ENCODE results near the gene VSIG4.
"Not testable (repeated sequence)": the region's sequence is repeated elsewhere in the genome, so short reads cannot be mapped to it uniquely, and the experiment has no call there.

Gene VSIG4

DNA sequence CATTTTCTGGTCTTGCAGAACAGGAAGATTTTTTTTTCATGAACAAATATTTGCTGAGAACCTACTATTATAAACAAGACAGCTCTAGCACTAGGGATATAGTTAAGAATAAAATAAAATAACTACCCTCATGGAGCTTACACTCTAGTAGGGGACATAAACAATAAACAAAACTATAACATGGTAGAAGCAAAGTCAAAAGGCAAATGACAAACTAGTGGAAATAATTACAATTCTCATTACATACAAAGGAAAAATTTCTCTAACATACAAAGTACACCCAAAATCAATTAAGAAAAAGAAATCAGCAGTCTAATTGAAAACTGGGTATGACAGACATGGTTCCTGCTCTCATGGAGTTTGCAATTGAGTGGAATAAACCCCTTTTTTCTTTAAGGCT lies 32.0 kb downstream of the VSIG4 start:
- DNase-seq (ENCODE audit: low read depth): no peak

DNA sequence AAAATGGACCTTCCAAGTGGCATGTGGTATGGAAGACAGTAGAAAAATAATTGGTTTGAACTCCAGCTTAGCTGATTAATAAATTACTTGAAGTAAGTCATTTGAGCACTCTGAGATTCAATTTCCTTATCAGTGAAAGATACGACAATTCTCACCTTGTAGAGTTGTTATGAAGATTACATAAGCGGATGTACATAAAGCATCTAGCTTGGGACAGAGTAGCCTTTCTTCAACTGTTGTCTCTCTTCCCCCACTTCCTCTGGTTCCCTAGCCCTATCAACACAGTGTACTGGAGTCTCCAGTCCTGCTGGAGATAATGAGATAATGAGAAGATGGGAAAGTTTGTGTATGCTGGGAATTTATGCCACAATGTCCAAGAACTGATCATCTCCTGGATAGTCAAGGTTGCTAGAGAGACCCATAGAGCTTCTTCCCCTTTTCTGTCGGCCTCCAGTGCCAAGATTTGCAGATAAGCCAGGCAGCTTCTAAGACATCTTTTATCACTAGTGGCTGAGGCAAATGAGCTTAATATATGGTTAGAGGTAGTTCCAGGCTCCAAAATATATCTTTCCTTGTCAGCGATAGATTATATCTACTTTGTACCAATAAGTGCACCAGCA lies 33.9 kb downstream of the VSIG4 start:
- no peak for DNase-seq (ENCODE audit: low read depth)

DNA sequence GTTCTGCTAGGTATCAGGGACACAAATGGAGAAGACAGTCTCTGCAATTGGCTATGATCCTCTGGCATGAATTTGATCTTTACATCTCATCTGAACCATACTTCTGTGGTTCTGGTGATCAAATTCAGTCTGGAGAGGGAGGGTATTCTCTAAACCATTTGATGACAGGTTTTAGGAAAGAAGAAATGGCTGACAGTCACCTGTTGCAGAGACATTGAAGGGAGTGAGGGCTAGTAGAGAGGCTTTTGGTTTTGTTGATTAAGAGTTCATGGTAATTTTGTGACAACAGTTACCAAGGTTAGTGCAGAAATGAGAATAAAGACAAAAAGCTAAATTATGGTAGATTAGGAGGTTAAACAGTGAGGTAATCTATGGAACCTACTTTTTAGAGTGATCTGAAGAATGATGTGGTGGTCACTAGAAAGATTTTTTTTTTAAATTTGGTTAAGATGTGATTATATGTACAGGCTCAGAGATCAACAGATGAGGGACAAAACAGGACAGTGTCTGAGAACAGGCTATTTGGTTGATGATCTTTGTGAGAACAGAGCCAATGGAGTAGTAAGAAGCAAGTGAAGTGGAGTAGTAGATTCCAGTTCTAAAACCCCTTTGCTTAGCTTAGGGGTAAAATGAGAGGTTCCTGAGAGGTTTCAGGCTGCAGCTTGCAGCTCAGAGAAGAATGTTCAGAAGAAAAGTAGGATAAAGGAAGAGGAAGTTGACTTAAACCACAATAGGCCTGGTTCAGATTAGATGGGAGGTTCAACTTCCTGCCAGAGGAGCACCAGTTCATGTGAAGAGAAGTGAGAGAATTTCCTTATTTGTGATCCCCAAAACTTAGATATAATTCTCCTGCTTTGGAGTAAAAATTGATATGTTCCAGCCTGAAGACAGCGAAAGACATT lies 34.7 kb downstream of the VSIG4 start:
- DNase-seq (ENCODE audit: low read depth): no peak

DNA sequence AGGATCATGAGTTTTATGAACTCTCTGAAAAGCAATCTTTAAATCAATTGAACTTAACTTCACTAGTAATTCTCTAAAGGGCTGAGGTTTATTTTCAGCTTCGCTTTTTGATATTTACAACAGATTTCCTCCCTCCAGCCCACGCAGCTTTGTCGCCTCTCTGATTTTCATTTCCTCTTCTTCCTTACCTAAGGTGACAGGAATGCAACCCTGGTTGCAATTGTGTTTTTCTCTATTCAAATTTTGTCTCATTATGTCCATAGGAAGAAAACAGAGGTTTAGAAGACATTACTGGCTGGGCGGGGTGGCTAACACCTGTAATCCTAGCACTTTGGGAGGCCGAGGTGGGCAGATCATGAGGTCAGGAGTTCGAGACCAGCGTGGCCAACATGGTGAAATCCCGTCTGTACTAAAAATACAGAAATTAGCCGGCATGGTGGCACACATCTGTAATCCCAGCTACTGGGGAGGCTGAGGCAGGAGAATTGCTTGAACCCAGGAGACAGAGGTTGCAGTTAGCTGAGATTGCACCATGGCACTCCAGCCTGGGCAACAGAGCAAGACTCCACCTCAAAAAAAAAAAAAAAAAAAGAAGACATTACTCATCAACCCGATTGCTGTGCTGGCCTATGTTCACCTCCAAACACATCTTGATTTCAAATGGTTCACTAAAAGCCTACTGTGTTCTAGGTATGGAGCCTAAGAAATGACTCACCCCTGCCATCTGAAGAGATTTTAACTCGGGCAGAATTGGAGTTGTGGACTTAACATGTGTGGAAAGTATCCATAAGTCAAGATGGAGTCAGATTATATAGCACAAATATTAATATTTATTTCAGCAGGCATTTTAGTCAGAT lies 36.8 kb downstream of the VSIG4 start:
- no peak for DNase-seq (ENCODE audit: low read depth)

DNA sequence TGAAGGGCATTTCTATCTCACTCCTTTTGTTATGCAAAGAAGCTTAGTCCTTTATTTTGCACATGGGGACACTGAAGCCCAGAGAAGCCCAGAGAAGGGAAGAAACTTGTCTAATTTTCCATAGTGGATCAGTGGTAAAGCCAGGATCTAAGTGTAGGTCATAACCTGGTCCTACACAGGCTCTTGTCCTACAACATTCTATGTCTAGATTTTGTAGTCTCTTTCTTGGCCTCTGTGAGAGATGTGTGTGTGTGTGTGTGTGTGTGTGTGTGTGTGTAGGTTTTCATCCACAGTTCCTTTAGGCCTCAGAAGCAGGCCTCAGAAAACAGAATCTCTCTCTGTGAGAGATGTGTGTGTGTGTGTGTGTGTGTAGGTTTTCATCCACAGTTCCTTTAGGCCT lies 38.3 kb downstream of the VSIG4 start:
- no peak for DNase-seq (ENCODE audit: low read depth)

DNA sequence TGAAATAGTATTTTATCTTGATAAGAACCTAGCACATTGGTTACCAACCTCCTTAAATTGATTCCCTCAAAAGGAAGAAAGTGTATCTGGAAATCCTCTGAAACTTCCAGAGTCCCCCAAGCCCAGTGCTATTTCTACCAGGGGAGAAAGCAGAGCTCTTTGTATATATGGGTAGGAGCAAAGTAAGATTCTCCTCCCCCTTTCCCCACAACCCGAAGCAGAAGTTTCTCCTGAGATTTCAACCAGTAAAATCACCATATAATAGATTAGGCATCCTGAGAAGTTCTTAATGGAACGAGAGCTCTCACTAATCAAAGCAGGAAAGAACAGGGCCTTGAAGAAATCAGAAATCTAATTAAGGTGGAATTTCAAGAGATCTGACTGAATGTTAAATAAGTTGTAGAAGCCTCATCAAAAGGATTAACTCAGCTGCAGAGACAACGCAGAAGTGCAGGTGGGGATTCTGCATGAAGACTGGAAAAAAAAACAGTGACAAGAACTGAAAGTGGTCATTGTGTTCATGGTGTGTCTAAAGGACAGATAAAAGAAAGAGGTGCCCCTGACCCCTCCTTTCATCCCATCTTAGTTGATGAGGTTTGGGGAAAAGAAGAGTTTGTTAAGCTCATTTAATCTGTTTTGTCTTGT lies 39.1 kb downstream of the VSIG4 start:
- no peak for DNase-seq (ENCODE audit: low read depth)

DNA sequence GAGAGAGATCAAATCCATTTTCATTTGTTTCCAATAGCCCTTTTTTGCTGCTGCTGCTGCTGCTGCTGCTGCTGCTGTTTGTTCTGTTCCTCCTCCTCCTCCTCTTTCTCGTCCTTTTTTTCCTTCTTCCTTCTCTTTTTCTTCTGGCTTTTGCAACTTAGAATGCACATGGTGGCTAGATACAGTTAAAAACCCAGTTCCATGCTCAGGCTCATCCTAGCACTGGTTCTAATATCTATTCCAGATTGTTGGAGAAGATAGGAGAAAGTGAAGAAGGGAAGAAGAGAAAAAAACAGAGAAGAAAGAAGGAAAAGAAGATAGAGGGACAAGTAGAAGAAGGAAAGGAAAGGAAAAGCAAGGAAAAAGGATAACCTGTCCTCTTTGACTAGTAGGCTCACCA lies 39.7 kb downstream of the VSIG4 start:
- no peak for DNase-seq (ENCODE audit: low read depth)

DNA sequence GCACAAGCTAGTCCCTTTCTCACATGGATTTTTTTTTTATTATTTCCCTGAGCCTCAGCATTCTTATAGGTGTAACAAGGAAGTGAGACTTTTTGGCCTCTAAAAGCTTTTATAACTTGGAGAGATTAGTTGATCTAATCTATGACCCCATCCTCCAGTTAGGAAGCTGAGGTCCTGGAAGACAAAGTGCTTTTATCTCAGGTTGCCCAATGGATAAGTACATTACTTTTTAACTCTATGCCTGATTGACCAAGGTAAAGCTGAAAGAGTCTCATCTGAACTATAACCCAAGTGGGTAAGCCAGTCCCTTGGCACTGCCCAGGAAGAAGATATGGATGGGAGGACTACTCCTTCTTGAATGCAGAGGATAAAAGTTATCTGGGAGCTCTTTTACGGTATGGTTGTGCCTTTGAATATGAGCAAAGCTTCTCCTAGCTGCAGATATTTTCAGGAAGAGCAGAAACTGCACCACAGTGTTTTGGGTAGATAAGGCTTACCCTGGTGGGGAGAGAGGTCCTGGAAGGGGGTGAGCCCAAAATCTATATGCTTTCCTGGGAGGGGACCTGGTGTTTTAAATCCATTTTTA lies 40.2 kb downstream of the VSIG4 start:
- DNase-seq (ENCODE audit: low read depth): no peak

DNA sequence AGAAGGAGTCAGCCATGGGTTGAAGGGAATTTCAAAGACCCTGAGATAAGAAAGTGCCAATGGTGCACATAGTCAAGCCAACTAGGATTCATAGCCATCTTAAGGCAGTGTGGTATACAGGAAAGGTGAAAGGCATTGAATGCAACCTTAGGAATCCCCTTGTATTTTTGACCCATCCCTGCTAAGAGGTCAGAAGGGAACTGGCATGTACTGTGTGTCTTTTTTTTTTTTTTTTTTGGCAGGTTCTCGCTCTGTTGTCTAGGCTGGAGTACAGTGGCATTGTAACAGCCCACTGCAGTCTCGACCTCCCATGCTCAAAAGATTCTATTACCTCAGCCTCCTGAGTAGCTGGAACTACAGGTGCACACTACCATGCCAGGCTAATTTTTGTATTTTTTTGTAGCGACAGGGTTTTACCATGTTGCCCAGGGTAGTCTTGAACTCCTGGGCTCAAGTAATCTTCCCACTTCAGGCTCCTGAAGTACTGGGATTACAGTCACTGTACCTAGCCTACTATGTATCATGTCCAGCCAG lies 40.8 kb downstream of the VSIG4 start:
- no peak for DNase-seq (ENCODE audit: low read depth)

DNA sequence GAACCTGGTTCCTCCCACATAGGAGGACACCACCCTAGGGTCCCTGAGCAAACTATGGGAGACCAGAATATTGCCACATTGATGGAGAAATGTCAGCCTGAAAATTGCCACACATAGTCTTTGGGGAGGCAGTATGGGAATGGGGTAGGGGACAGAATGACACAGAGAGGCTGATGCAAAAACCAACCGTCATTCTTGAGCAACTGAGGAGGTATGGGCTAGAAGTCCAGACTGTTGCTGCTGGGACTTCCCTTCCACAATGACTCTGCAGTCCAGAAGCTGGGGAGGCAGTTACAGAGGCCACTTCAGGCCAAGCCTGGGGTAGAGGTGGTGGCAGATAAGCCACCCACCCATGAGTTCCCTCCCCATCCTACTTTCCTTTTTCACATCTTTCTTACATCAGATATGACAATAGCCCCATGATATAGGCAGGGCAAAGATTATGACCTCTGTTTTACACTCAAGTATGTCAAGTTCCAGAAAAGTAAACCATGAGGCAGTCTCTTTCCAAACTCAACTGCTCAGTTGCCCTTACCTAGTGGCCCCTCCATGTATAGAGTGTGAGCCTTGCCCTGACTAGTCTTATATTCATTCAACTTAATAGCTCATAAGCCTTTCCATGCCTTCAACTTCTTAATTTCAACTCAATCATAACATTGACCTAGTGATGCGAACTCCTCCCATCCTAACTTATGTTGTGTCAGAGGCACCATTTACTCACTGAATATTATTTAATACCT lies 41.7 kb downstream of the VSIG4 start:
- no peak for DNase-seq (ENCODE audit: low read depth)

DNA sequence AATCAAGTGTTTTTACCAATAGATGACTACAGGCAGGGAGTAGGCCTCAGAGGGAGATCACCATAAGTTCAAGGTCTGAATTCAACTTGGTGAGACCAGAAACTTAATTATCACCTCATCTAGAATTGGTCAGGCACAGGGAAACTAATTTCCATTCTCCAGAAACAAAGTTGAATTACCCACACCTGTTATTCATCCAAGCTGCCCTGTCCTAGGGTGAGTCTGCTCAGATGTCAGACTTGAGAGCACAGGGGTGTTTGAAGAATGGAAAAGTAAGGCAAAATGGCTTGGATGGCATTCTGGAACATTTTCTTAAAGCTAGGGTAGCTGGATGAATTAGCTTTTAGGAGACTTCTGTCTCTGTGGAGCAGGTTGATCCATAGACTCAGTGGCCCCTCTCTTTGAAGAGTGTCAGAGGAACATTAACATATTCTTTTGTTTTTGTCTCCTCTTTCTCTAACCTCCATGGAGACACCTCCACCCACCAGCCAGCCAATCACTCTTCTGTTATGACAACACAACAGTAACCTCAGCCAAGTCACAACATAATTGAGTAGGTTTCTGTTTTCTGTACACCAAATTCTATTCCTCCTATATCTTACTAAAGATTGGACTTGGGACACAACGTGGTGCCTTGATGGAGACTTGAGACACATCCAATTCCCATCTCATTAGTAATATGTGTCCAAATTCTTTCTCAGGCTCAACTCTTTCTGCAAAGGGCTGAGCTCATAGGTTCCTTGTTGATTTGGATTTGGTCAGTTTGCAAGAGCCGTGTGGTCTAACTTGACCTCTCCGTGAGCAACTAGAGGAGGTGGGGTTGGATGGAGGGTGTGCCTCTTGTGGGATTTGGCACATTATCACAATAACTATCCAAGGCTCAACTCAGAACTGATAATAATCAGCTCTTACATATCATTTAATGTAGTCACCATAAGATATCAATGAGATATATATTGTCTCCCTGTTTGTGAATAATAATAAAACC lies 45.1 kb downstream of the VSIG4 start:
- DNase-seq (ENCODE audit: low read depth): no peak

DNA sequence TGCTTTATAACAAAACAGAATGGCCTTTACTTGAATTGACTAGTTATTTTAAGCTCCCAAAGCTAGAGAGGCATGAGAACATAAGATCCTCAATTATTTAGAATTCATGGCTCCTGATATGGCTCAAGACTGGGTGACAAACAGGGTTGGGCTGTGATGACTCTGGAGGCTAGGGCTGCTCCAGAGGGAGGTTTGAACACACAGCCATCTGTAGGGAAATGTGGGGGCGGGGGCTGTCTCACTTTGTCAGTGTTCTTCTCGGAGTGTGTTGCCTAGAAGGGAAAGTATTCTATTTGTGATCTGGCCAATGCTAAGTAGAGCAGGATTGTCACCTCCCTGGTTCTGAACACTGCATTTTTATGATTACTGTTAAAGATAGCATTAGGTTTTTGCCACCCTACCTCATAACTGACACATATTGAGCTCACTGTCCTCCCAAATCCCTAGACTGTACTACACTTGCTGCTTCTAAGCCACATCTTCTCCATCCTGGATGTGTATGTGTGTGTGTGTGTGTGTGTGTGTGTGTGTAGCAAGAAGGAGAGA lies 45.9 kb downstream of the VSIG4 start:
- no peak for DNase-seq (ENCODE audit: low read depth)

DNA sequence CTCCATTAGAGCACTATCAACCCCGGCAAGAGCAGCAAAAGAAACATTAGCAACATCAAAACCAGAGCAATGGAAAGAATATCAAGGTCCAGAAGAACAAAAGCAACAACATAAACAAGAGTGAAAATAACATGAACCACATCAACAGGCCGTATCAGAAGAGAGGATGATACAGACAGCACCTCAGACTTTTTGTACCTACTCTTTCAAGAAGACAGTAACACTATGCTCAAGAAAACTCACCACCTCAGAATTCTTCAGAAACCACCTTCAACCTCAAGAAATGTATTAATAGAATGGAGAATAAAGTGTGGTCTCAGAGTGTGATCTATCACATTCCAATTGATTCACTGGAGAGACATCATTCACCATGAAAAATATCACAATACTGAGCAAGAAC lies 46.5 kb downstream of the VSIG4 start:
- no peak for DNase-seq (ENCODE audit: low read depth)

DNA sequence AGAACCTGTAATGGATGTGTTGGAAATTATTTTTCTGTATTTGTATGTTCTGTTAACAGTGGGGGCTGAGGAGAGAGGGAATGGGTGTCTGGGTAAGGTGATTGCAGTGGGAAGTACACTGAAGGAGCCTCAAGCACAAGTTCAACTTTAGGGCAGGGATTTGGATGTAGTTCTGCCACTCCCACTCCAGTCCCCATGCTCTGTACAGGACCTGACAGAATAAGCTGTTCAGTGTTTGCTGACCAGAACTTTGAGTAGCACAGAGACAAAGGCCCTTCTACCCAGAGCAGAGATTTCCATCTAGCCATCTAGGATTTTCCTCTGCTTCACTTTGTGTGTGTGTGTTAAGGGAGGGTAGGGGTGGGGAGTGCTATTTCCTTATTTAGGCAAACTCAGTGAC lies 49.2 kb downstream of the VSIG4 start:
- DNase-seq (ENCODE audit: low read depth): no peak

DNA sequence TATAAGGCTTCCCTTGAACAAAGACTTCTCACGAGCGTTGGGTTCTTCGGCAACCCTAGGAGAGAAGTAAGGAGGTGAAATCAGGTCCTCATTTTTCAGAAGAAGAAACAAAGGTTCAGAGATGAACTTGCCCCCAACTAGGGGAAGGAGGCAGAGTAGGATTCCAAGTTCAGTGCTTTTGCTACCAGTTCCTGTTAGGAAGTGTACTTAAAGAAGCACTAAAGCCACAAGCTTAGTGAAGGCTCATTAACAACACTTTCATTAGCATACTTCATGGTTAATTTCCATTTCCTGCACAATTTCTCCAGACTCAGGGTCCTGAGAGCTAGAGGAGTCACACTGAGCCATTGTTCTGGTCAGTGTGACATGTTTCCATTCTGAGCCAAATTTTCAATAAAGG lies 52.1 kb downstream of the VSIG4 start:
- DNase-seq (ENCODE audit: low read depth): no peak

DNA sequence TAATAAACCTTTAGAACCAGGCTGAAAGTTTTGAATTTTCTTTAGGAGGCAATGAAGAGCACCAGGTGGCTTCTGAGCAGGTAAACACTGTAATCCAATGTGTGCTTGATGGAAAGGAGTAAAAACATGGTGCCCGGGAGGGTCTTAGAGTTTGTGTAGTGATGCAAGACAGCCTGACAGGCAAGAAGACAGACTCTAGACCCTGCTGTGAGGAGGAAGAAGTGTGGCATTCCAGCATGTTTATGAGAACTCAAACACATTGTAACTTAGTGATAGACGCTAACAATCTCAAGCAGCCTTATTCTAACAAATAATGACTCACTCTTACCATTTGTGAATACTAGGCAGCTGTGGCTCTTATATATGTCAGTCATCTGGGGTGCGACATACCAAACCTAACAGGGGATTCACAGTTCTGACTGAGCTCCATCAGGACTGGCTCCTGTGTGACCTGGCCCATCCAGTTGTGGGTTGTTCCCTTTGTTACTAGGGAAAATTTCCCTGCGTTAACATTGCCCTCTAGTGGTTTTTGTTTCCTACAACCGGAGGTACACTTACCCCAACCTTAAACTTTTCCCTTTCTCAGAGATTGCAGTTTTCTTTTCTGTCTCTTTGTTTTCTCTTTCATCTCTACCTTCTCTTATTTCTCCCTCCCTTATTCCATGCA lies 53.8 kb downstream of the VSIG4 start:
- peak; percentile 49 for DNase-seq (ENCODE audit: low read depth)

DNA sequence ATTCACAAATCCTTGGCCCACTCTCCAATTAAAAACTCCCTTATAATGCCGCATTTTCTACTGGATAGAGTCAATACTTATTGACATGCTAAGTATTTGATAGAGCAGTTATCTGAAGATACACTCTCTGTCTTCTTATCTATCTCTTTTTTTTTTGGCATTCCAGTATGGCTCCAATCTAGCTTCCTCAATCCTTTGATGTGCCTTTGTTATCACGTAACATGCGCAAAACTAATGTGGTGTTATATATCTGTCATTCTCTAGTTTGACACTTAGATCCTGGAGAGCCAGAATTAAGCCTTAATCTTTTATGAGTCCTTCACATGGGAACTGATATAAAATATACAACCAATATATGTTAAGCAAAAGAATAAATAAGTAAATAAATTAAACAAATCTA lies 54.7 kb downstream of the VSIG4 start:
- no peak for DNase-seq (ENCODE audit: low read depth)

DNA sequence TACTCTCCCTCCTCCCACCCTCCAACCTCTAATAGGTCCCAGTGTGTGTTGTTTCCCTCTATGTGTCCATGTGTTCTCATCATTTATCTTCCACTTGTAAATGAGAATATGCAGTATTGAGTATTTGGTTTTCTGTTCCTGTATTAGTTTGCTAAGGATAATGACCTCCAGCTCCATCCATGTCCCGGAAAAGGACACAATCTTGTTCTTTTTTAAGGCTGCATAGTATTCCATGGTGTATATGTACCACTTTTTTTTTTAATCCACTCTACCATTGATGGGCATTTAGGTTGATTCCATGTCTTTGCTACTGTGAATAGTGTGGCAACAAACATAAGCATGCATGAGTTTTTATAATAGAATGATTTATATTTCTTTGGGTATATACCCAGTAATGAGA lies 62.7 kb downstream of the VSIG4 start:
- DNase-seq (ENCODE audit: low read depth): not testable (repeated sequence)

DNA sequence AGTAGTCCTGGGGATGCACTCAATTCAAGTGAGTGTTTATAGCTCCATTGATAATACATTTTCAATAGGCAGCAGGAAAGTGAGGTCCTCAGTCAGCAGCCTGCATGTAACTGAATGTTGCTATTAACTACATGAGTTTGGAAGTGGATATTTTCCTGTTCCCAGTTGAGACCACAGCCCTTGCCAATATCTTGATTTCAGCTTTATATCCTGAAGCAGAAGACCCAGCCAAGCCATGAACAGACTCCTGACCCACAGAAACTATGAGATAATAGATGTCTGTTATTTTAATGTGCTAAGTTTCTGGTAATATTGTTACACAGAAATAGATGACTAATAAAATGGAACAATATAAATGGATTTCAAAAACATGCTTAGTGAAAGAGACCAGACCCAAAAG lies 63.7 kb downstream of the VSIG4 start:
- DNase-seq (ENCODE audit: low read depth): no peak
